ENCODE measurements around the gene TBC1D22A.

TBC1D22A gene

DNA sequence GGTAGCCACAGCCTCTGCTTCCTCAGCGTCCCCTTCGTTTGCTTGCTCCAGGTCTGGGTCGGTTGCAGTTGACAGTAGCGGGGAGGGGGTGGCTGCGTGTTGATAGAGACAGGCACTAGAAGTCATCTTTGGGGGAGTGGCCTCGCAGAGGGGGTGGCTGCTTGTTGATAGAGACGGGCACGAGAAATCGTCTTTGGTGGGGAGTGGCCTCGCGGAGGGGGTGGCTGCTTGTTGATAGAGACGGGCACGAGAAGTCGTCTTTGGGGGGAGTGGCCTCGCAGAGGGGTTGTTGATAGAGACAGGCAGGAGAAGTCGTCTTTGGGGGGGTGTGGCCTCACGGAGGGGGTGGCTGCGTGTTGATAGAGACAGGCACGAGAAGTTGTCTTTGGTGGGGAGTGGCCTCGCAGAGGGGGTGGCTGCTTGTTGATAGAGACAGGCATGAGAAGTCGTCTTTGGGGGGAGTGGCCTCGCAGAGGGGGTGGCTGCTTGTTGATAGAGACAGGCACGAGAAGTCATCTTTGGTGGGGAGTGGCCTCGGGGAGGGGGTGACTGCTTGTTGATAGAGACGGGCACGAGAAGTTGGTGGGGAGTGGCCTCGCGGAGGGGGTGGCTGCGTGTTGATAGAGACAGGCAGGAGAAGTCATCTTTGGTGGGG is 328.3 kb downstream of the TBC1D22A start:
- TF ChIP-seq, protein P1, sequence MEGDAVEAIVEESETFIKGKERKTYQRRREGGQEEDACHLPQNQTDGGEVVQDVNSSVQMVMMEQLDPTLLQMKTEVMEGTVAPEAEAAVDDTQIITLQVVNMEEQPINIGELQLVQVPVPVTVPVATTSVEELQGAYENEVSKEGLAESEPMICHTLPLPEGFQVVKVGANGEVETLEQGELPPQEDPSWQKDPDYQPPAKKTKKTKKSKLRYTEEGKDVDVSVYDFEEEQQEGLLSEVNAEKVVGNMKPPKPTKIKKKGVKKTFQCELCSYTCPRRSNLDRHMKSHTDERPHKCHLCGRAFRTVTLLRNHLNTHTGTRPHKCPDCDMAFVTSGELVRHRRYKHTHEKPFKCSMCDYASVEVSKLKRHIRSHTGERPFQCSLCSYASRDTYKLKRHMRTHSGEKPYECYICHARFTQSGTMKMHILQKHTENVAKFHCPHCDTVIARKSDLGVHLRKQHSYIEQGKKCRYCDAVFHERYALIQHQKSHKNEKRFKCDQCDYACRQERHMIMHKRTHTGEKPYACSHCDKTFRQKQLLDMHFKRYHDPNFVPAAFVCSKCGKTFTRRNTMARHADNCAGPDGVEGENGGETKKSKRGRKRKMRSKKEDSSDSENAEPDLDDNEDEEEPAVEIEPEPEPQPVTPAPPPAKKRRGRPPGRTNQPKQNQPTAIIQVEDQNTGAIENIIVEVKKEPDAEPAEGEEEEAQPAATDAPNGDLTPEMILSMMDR (IDR thresholded peaks at IDR 0.05; ENCODE audit: extremely low read depth, missing control alignments), result no peak
- no peak for DNase-seq (ENCODE audit: low spot score)

DNA sequence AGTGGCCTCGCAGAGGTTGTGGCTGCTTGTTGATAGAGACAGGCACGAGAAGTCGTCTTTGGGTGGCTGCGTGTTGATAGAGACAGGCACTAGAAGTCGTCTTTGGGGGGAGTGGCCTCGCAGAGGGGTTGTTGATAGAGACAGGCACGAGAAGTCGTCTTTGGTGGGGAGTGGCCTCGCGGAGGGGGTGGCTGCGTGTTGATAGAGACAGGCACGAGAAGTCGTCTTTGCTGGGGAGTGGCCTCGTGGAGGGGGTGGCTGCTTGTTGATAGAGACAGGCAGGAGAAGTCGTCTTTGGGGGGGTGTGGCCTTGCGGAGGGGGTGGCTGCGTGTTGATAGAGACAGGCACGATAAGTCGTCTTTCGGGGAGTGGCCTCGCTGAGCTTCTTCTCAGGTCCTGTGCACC is 328.8 kb downstream of the TBC1D22A start:
- TF ChIP-seq, protein P1 (IDR thresholded peaks at IDR 0.05; ENCODE audit: extremely low read depth, missing control alignments), result no peak
- DNase-seq (ENCODE audit: low spot score), result no peak

DNA sequence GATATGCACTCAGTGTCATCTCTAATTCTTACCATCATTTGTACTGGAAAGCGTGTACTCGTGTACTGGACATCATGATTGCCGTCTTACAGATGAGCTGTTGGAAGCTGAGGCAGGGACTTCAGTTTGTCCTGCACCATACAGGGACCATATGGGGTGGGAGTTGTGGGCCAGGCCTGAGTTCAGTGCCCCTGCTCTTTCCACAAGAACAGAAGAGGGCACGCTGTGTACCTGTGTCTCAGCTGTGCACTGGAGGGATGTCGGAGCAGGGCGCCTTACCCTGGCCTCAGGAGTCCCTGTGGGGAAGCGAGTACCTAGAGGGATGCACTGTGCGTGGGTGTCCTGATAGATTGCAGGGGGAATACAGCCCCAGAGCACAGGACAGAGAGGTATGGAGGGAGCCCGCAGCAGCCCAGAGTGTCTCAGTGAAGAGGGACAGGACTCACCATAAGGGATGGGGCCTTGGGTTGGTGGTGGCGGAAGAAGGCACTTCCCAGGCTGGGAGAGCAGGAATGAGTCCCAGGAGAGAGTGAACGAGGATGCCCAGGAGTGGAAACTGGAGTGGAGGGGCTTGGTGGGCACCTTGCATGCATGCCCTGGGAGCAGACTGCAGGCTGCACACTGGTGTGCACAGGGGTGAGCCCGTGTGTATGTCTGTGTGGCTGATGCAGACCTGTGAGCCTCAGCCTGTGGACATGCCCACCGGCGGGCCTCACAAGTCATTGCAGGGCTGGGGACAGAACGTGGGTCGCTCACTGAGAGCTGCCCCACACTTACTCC is 329.7 kb downstream of the TBC1D22A start:
- TF ChIP-seq, protein P1 (IDR thresholded peaks at IDR 0.05; ENCODE audit: extremely low read depth, missing control alignments), result no peak
- no peak for DNase-seq (ENCODE audit: low spot score)

DNA sequence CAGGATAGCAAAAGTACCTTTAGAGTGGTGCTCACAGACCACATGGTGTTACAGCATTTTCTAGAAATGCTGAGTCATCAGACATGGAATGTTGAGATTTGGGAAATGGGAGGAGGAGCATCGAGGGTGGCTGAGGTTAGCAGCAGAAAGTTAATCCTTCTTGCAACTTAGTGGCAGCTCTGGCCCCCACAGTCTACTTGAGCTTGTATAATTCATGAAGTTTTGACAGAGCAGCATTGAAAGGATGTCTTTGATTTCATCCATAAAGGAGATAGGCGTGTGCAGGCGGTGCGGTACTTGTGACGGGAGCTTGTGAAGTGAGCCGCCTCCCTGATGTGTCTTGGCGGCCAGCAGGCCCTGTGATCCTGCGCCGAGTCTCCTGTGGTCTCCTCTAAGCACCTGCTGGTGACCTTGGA is 330.5 kb downstream of the TBC1D22A start:
- DNase-seq (ENCODE audit: low spot score), result no peak
- TF ChIP-seq, protein P1 (IDR thresholded peaks at IDR 0.05; ENCODE audit: extremely low read depth, missing control alignments), result no peak

DNA sequence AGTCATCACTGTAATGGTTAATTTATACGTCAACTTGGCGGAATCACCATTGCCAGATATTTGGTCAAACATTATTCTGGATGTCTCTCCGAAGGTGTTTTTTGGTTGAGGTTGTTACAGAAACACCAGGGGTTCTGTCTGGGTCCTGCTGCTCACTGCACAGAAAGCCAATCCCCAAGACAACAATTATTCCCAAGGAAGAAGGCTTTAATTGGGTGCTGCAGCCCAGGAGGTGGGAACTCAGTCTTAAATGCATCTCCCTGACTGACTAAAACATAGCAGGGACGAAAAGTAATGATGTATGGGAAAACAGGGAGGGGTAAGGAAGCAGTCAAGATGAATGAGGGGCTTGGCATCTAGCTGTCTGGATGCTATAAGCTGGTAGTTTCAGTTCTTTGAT is 331.3 kb downstream of the TBC1D22A start:
- TF ChIP-seq, protein P1 (IDR thresholded peaks at IDR 0.05; ENCODE audit: extremely low read depth, missing control alignments), result no peak
- DNase-seq (ENCODE audit: low spot score), result no peak

DNA sequence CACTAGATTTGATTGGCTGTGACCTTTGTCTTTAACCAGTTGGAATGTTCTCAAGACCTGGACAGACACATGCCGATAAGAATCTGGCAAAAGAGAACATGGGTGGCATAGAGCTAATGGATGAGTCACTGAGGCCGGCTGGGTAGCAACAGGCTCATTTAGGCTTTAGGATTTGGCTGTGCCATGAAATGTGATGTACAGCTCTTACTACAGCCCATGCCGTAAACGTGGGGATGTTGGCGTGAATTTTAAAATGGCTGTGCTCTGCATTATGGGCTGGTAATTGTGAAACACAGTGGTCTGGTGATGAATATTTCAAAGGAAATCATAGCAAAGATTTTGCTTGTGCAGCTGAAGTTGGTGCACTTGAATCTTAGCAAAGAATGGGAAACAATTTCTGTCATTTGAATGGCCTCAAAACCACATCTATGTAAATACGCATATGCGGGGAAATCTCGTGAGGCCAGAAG is 332.4 kb downstream of the TBC1D22A start:
- no peak for DNase-seq (ENCODE audit: low spot score)
- TF ChIP-seq, protein P1 (IDR thresholded peaks at IDR 0.05; ENCODE audit: extremely low read depth, missing control alignments), result no peak

DNA sequence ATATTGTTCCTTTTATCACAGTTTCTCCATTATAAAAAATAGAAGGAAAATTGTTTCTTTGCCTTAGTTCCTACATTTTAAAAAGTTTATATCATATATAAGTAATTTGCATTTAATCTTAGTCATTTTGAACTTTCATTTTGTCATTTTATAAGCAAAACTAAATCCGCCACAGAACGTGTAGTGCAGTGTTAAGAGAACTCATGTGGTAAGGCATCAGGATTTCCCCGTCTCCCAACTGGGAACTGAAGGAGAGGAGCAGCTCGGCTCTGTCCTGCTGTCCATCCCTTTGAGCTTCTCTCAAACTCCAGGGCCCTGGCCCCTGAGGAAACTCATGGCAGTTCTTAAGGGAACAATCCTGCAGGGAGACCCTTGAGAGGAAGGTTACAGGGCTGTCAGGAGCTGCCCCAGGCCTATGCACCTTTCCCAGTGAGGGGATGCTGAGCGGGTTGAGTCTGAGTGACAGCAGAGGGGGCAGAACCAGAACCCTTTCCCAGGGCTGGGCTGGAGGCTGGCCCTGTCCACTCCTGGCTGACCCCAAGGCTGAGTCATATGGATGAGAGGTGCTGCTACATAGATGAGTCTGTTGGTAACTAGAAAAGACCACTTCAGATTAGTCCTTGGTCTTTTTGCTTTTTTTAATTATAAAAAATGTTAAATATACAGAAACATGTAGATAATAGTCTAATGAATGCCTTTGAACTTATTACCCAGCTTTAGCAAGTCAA is 333.1 kb downstream of the TBC1D22A start:
- DNase-seq (ENCODE audit: low spot score), result no peak
- TF ChIP-seq, protein P1 (IDR thresholded peaks at IDR 0.05; ENCODE audit: extremely low read depth, missing control alignments), result no peak
